Measurements from ENCODE around the gene FOSB. TPM values are rescaled to one million over a fixed set of nuclear protein-coding genes. Genes with fewer than 3 reads are reported as not detected.

The FOSB gene
- total and polyA plus RNA-seq, 9 of the 15 experiments (the other 6 are each of a cell fraction or from before 2014, with no cell fraction given): 0.11 to 2.7 (median 0.73) TPM

DNA sequence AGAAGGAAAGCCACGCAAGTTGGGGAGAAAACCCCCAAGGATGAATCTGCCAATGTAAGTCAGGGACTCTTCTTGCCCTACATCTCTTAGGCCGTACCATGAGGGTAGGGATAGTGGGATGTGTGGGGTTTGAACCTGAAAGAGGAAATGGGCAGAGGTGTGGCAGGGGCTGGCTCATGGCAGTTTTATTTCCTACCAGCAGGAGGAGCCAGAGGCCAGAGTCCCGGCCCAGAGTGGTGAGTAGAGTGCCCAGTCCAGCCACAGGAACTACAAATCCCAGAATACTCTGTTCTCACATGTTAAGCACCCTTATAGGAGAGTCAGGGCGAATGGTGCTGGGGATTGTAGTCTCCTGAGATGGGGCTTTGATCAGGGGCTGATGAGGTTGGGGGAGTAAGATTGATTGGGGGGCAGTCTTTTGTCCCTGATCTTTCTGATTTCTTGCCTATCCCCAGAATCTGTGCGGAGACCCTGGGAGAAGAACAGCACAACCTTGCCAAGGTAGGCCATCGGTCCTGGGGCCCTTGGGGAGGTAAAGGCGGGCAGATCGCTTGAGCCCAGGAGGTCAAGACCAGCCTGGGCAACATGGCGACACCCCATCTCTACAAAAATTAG lies 56.0 kb downstream of the FOSB start (continued):
- TF ChIP-seq, protein P1, sequence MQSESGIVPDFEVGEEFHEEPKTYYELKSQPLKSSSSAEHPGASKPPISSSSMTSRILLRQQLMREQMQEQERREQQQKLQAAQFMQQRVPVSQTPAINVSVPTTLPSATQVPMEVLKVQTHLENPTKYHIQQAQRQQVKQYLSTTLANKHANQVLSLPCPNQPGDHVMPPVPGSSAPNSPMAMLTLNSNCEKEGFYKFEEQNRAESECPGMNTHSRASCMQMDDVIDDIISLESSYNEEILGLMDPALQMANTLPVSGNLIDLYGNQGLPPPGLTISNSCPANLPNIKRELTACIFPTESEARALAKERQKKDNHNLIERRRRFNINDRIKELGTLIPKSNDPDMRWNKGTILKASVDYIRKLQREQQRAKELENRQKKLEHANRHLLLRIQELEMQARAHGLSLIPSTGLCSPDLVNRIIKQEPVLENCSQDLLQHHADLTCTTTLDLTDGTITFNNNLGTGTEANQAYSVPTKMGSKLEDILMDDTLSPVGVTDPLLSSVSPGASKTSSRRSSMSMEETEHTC (IDR thresholded peaks at IDR 0.05): no peak
- TF ChIP-seq, protein P2, sequence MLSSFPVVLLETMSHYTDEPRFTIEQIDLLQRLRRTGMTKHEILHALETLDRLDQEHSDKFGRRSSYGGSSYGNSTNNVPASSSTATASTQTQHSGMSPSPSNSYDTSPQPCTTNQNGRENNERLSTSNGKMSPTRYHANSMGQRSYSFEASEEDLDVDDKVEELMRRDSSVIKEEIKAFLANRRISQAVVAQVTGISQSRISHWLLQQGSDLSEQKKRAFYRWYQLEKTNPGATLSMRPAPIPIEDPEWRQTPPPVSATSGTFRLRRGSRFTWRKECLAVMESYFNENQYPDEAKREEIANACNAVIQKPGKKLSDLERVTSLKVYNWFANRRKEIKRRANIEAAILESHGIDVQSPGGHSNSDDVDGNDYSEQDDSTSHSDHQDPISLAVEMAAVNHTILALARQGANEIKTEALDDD (IDR thresholded peaks at IDR 0.05): no peak
- TF ChIP-seq TCF7L2 (IDR thresholded peaks at IDR 0.05; ENCODE audit: low read depth, low read length) (no peak), ARHGAP35 (IDR thresholded peaks at IDR 0.05; ENCODE audit: partially characterized antibody) (no peak), KDM4B (IDR thresholded peaks at IDR 0.05; ENCODE audit: borderline replicate concordance in 2 of 2, low read depth in 1 of 2) (no peak), ZNF175 (CRISPR knock-in tag; IDR thresholded peaks at IDR 0.05; ENCODE audit: low read depth) (no peak), ZEB2 (IDR thresholded peaks at IDR 0.05) (no peak), ZNF695 (CRISPR knock-in tag; IDR thresholded peaks at IDR 0.05) (no peak), MBD2 (IDR thresholded peaks at IDR 0.05; ENCODE audit: borderline replicate concordance, low read depth) (no peak), ZNF707 (CRISPR knock-in tag; conservative IDR thresholded peaks at IDR 0.05) (no peak), SMAD1 (IDR thresholded peaks at IDR 0.05; ENCODE audit: low read depth, low read length, partially characterized antibody) (no peak), POLR2B (IDR thresholded peaks at IDR 0.05; ENCODE audit: low read depth, partially characterized antibody) (no peak), POLR2G (IDR thresholded peaks at IDR 0.05; ENCODE audit: low read depth, low read length) (0 out of 2 replicates have a peak, but pooled peaks have one; percentile 19), GABPB1 (CRISPR knock-in tag; IDR thresholded peaks at IDR 0.05) (peak; percentile 48; the same call in 1 of the 2 replicates), ZBED1 (IDR thresholded peaks at IDR 0.05) (0 out of 2 replicates have a peak, but pooled peaks have one; percentile 15), PCBP2 (IDR thresholded peaks at IDR 0.05; ENCODE audit: low read depth, low read length, poor library complexity, severe bottlenecking) (no peak)
- TF ChIP-seq, protein P3, sequence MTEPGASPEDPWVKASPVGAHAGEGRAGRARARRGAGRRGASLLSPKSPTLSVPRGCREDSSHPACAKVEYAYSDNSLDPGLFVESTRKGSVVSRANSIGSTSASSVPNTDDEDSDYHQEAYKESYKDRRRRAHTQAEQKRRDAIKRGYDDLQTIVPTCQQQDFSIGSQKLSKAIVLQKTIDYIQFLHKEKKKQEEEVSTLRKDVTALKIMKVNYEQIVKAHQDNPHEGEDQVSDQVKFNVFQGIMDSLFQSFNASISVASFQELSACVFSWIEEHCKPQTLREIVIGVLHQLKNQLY (CRISPR knock-in tag; conservative IDR thresholded peaks at IDR 0.05): no peak
- TF ChIP-seq, protein P4, sequence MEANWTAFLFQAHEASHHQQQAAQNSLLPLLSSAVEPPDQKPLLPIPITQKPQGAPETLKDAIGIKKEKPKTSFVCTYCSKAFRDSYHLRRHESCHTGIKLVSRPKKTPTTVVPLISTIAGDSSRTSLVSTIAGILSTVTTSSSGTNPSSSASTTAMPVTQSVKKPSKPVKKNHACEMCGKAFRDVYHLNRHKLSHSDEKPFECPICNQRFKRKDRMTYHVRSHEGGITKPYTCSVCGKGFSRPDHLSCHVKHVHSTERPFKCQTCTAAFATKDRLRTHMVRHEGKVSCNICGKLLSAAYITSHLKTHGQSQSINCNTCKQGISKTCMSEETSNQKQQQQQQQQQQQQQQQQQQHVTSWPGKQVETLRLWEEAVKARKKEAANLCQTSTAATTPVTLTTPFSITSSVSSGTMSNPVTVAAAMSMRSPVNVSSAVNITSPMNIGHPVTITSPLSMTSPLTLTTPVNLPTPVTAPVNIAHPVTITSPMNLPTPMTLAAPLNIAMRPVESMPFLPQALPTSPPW (CRISPR knock-in tag; IDR thresholded peaks at IDR 0.05): peak; percentile 44; the same call in 1 of the 2 replicates
- TF ChIP-seq, protein P5, sequence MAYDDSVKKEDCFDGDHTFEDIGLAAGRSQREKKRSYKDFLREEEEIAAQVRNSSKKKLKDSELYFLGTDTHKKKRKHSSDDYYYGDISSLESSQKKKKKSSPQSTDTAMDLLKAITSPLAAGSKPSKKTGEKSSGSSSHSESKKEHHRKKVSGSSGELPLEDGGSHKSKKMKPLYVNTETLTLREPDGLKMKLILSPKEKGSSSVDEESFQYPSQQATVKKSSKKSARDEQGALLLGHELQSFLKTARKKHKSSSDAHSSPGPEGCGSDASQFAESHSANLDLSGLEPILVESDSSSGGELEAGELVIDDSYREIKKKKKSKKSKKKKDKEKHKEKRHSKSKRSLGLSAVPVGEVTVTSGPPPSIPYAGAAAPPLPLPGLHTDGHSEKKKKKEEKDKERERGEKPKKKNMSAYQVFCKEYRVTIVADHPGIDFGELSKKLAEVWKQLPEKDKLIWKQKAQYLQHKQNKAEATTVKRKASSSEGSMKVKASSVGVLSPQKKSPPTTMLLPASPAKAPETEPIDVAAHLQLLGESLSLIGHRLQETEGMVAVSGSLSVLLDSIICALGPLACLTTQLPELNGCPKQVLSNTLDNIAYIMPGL (CRISPR knock-in tag; IDR thresholded peaks at IDR 0.05): no peak
- TF ChIP-seq, protein P6, sequence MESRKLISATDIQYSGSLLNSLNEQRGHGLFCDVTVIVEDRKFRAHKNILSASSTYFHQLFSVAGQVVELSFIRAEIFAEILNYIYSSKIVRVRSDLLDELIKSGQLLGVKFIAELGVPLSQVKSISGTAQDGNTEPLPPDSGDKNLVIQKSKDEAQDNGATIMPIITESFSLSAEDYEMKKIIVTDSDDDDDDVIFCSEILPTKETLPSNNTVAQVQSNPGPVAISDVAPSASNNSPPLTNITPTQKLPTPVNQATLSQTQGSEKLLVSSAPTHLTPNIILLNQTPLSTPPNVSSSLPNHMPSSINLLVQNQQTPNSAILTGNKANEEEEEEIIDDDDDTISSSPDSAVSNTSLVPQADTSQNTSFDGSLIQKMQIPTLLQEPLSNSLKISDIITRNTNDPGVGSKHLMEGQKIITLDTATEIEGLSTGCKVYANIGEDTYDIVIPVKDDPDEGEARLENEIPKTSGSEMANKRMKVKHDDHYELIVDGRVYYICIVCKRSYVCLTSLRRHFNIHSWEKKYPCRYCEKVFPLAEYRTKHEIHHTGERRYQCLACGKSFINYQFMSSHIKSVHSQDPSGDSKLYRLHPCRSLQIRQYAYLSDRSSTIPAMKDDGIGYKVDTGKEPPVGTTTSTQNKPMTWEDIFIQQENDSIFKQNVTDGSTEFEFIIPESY (CRISPR knock-in tag; IDR thresholded peaks at IDR 0.05): no peak
